Uterus (tissue), 4 donors: ENCODE results near the gene KCNF1. TPM values are rescaled to one million over a fixed set of nuclear protein-coding genes. Genes with fewer than 3 reads are reported as not detected.

ENCODE experiments used
- DNase-seq, 2 donors: peaks; one replicate each; pipeline ENCODE4 v3.0.0-alpha.2; 2019 to 2020
- H3K27ac ChIP-seq, 2 donors: fragments of 200-600 bp; sonication (generic); 1 replicate in 1 of 2; 2 replicates in 1 of 2; pipeline ENCODE4 v1.5.1; 2016 to 2018
- H3K27me3 ChIP-seq, 2 donors: fragments of 200-600 bp; sonication (generic); one replicate each; pipeline ENCODE4 v1.5.1; 2018 to 2019; ENCODE audit warnings: control low read depth in 1 of 2
- H3K36me3 ChIP-seq, 2 donors: fragments of 200-600 bp; sonication (generic); one replicate each; pipeline ENCODE4 v1.5.1; 2019; ENCODE audit warnings: control low read depth in 1 of 2
- H3K4me1 ChIP-seq, 2 donors: fragments of 200-600 bp; sonication (generic); one replicate each; pipeline ENCODE4 v1.5.1; 2018 to 2019; ENCODE audit warnings: control low read depth in 1 of 2
- H3K4me3 ChIP-seq, 2 donors: fragments of 200-600 bp; sonication (generic); 1 replicate in 1 of 2; 2 replicates in 1 of 2; pipeline ENCODE4 v1.5.1; 2018 to 2019; ENCODE audit warnings: mild to moderate bottlenecking in 1 of 2
- H3K9me3 ChIP-seq, 2 donors: fragments of 200-600 bp; sonication (generic); one replicate each; pipeline ENCODE4 v1.5.1; 2019; ENCODE audit warnings: control low read depth in 1 of 2
- POLR2A ChIP-seq, 2 donors: fragments of 450-650 bp; IDR thresholded peaks; one replicate each; pipeline ENCODE4 v1.6.1; 2016; ENCODE audit warnings: antibody characterized with exemption in 2 of 2, mild to moderate bottlenecking in 1 of 2, moderate library complexity in 1 of 2
- intact Hi-C: fragments of 100-400 bp; cut with DNase I; formaldehyde crosslinking; loops from one replicate; pipeline ENCODE4 v1.15.1; 2023; ENCODE audit warnings: low total_unique reads
- total RNA-seq, 4 donors: library from RNA; depleted of rRNA in 3 of 4; stranded (reverse); fragments of >200 nt in 3 of 4; gene quantifications; one replicate each; pipeline versions ENCODE4 v1.1.0 to v1.2.4, GENCODE V29; 2014 to 2023
- TF ChIP-seq, protein P1 (sequence below), 4 experiments: fragments of 200-600 bp in 2 of 4; fragments of 450-650 bp in 2 of 4; sonication (generic) in 2 of 4; IDR thresholded peaks; one replicate each; pipeline ENCODE4 v1.5.1; 2016 to 2019; ENCODE audit warnings: antibody characterized with exemption in 4 of 4, mild to moderate bottlenecking in 2 of 4, moderate library complexity in 1 of 4
- donor health status: DM: yes; HTN: yes; CAD: no.

KCNF1 gene
- total RNA-seq, 4 donors from 2014 or later = 0.21 TPM; not detected in 3

DNA sequence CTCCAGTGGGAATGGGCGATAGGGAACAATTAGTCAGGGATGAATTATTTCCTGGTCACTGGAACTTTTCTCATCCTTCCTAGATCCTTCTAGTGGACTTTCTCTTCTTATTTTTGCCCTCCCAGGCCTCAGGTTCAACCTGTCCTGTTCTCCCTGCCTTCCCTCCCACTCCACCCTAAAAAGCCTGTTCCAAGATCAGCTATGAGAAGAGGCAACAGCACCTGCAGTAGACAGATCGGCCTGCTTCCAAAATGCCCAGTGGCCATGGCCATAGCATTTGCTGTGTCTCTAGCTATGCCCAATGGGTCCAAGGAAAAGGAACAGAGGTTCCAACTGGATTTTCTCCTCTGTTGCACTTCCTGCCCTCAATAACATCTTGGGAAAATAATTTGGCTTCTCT, 16.5 kb upstream of the KCNF1 start:
- Histone ChIP-seq H3K27me3 (no peaks in the 10 kb centered on the region), H3K4me3 (no peak overlapping the region), H3K36me3 (no peaks in the 10 kb centered on the region), H3K4me1 (no peaks in the 10 kb centered on the region), H3K9me3 (no peaks in the 10 kb centered on the region), H3K27ac (no peak overlapping the region)
- DNase-seq = no peak
- TF ChIP-seq POLR2A (IDR thresholded peaks at IDR 0.05) = no peak
- TF ChIP-seq, protein P1, sequence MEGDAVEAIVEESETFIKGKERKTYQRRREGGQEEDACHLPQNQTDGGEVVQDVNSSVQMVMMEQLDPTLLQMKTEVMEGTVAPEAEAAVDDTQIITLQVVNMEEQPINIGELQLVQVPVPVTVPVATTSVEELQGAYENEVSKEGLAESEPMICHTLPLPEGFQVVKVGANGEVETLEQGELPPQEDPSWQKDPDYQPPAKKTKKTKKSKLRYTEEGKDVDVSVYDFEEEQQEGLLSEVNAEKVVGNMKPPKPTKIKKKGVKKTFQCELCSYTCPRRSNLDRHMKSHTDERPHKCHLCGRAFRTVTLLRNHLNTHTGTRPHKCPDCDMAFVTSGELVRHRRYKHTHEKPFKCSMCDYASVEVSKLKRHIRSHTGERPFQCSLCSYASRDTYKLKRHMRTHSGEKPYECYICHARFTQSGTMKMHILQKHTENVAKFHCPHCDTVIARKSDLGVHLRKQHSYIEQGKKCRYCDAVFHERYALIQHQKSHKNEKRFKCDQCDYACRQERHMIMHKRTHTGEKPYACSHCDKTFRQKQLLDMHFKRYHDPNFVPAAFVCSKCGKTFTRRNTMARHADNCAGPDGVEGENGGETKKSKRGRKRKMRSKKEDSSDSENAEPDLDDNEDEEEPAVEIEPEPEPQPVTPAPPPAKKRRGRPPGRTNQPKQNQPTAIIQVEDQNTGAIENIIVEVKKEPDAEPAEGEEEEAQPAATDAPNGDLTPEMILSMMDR (IDR thresholded peaks at IDR 0.05) = no peak
- intact Hi-C loops = no loop called here

DNA sequence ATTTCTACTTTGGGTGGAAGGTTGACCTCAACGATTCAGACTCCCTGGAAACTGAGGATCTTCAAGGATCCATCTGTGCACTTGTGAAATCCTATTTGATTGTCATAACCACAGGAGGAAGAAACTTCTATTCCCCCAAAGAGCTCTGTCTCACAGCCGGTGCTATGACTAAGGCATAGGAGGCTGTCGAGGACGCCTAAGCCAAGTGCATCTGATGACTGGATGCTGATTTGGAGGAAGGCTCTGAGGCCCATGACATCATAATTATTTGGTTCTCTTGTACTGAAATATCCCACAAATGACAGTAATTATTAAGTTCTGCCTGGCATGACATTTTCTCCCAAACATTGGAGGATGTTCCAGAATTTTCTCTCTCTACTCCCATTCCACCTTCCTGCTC, 13.8 kb upstream of the KCNF1 start:
- no peak for TF ChIP-seq POLR2A (IDR thresholded peaks at IDR 0.05)
- TF ChIP-seq, protein P1 (IDR thresholded peaks at IDR 0.05) = no peak
- no peaks in the 10 kb centered on the region for H3K27me3 ChIP-seq
- intact Hi-C loops = no loop called here
- no peak overlapping the region for H3K4me3 ChIP-seq
- H3K9me3 ChIP-seq = no peaks in the 10 kb centered on the region
- no peak overlapping the region for H3K27ac ChIP-seq
- DNase-seq = no peak
- H3K4me1 ChIP-seq = no peaks in the 10 kb centered on the region
- H3K36me3 ChIP-seq = no peaks in the 10 kb centered on the region

DNA sequence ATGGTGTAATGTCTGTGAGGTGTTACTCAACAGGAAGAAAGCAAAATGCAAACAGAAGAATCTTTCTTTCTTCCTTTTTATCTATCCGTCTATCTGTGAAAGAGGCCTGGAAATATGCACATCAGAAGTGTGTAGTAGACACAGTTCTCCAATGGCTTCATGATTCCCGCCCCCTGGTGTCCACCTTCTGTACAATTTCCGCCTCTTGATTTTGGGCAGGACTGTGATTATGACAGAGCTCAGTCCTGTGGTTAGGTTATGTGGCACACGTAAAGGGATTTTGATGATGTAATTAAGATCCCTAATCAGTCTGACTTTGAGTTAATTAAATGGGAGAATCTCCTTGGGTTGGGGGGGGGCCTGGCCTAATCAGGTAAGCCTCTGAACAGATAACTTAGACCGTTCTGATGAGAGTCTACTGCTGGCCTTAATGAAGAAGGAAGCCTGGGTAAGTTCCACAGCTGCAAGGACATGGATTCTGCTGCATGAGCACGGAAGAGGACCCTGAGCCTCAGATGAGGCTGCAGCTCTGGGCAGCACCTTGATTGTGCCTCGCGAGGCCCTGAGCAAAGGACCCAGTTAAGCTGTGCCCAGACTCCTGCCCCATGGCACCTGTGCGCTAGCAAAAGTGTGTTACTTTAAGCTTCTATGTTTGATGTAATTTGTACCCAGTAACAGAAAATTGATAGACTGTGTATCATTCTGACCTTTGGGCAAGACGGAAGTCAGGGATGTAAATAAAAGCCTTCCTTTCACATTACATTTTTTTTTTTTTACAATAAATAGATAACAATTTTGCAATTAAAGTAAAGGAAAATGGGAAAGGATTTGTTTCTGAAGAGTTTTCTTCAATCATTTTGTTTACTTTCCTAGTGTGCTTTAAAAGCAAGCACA, 11.3 kb upstream of the KCNF1 start:
- no peaks in the 10 kb centered on the region for H3K27me3 ChIP-seq
- no peaks in the 10 kb centered on the region for H3K36me3 ChIP-seq
- no peaks in the 10 kb centered on the region for H3K9me3 ChIP-seq
- TF ChIP-seq POLR2A (IDR thresholded peaks at IDR 0.05) = no peak
- TF ChIP-seq, protein P1 (IDR thresholded peaks at IDR 0.05) = no peak
- DNase-seq = no peak
- no peak overlapping the region for H3K4me3 ChIP-seq
- no peak overlapping the region for H3K27ac ChIP-seq
- H3K4me1 ChIP-seq = no peaks in the 10 kb centered on the region
- intact Hi-C loops = no loop called here

DNA sequence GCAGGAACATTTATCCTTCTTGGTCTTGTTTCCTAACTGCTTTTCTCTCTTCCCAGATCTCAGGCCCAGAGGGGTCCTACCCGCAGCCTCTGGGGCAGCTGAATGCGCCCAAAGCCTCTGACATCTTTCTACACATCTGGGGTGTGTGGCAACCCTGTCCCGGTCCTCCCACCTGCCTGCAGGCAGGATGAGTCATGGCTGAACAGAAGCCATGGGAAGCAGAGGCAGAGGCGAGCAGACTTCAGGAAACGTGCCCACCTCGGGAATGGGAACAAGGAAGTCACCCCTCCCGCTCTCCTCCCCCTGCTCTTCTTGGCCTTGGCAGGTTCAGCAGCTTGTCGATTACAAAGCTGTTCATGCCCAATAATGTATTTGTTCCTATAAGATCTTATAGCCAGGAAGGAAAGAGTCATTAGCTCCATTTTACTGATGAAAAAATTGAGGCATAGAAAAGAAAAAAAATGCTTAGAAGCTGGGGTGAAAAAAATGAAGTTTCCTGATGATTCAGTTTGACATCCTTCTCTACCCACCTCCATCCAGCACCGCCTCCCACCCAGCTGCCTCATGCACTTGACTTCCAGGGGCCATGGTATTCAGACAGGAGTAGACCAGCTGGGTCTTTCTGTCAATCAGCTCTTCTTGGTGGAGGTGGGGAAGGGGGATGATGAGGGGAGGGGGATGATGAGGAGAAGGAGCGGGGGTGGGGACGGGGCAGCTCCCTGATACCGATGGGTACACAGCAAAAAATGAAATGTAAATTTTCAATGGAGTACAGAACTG, 10.4 kb upstream of the KCNF1 start:
- TF ChIP-seq POLR2A (IDR thresholded peaks at IDR 0.05) = no peak
- TF ChIP-seq, protein P1 (IDR thresholded peaks at IDR 0.05) = no peak
- intact Hi-C loops = no loop called here
- Histone ChIP-seq H3K4me1 (no peaks in the 10 kb centered on the region), H3K27me3 (no peaks in the 10 kb centered on the region), H3K27ac (no peak overlapping the region), H3K4me3 (no peak overlapping the region), H3K36me3 (no peaks in the 10 kb centered on the region), H3K9me3 (no peaks in the 10 kb centered on the region)
- no peak for DNase-seq

DNA sequence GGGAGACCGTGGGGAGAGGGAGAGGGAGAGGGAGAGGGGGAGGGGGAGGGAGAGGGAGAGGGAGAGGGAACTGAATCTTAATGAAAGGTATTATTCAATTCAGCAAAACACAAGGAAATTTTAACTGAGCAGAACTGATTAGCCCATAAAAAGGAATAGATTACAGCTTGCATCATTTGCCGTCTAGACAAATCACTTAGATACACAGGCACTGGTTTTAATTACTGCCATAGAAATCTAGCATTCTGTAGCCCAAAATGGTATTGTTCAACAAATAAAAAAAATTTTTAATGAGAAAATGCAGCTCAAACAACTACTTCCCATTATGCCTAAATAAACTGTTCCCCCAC, 7.9 kb upstream of the KCNF1 start:
- Histone ChIP-seq H3K4me3 (no peak overlapping the region), H3K4me1 (no peaks in the 10 kb centered on the region), H3K36me3 (no peaks in the 10 kb centered on the region), H3K27ac (no peak overlapping the region), H3K27me3 (no peaks in the 10 kb centered on the region), H3K9me3 (no peaks in the 10 kb centered on the region)
- DNase-seq = no peak
- no peak for TF ChIP-seq POLR2A (IDR thresholded peaks at IDR 0.05)
- TF ChIP-seq, protein P1 (IDR thresholded peaks at IDR 0.05) = no peak
- intact Hi-C loops = no loop called here
